GM19043 (cell line): Measurements from ENCODE around the gene KLF12.
A peak's percentile ranks its signal among the peaks of the same experiment; 100 is the strongest.

Experiments
- ATAC-seq: cut with Tn5 transposase; IDR thresholded peaks from one replicate; pipeline ENCODE4 v1.9.1; 2021; ENCODE audit warnings: low read depth; ENCODE audit not compliant: unreplicated experiment

KLF12 gene

GRCh38 chr13:74134221-74134776 is at the start of gene KLF12:
Gene KLF12, minus strand, starts transcription at chr13:74134404.
- ATAC-seq, result peak; percentile 55

- no peak for ATAC-seq
Observed at GRCh38 chr13:74182491-74182890, 48.3 kb upstream of the KLF12 start.

DNA sequence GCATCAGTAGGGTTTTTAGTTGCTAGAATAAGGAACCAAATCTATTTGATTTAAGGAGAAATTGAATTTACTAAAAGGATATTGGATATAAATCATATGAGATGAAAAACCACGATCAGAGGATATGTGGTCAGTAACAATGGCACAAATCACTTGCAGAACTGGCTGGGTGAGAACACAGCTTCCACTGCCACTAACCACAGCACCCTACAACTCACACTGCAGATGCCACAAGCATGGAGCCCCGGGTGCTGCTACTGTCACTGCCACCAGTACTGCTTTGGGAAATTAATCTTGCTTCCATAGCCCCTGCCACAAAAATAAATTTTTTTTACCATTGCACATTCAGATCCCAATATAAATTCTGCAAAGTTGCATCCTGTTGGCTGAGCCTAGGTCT is 40.6 kb upstream of the KLF12 start:
- ATAC-seq, result no peak

GRCh38 chr13:74173822-74174221 is 39.6 kb upstream of the KLF12 start:
- ATAC-seq, result no peak

DNA sequence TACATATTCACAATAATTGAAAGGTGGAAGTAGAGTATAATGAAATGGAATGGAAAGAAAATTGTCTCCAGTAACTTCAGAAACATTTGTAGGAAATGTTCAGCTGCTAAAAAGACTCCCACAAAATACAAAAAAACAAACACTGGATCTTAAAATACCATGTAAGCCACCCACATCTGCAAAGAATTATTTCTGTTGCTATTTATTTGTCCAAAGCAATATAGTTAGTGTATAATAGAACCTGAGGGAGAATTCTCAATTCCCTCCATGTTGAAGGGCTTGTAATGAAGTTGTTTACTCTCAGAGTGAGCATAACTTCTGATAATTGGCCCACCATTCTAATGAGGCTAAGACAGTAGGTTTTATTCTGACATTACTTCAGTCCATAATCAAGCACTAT is 37.4 kb upstream of the KLF12 start:
- ATAC-seq, result no peak

GRCh38 chr13:74169676-74170075 is 35.5 kb upstream of the KLF12 start:
- no peak for ATAC-seq

DNA sequence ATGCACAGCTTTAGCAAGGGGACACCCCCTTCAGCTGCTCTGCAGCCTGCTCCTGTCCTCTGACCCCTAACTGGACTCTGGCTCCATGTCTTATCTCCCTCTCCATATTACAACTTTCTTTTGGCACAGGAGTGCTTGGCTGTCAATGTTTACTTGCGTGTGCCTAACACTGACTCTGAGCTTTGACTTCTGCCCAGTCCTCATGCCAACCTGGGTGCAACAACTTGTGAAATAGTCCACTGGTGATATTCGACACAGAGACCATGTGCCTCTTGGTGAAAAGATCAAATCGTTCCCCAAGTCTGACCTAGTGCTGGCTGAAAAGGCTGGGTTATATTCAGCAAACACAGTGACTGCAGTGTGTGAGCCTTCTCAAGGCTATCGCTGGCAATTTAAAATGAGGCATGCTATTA is 34.1 kb upstream of the KLF12 start:
- no peak for ATAC-seq

DNA sequence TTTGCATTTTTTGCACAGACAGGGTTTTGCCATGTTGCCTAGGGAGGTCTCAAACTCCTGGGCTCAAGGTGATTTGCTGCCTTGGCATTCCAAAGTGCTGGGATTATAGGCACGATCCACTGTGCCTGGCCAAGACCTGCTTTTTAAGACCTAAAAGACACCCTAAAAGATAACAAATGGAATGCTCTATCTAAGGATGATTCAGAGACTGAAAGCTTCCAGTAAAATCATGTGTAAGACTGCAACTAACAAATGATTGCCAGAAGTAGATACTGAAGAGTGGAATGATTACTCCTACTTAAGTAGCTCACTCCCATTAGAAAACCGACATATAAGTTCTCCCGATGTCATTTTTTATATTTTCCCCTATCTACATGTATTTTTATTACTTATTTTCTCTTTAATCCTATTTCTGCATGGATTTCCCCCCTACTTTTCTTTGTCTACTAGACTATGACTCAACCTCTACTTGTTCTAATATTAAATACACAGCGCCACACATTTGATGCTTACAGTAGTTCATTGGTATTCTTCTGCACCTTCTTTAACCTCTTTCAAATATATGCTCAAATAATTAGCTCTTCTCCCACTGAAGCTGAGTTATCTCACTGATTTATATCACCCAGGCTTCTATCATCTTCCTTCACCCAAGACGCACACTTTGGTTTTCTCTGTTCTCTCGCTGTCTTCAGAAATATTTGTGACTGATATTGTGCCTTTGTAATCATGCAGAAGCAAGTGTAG is 32.2 kb upstream of the KLF12 start:
- no peak for ATAC-seq

- no peak for ATAC-seq
Observed at GRCh38 chr13:74162782-74163181, 28.6 kb upstream of the KLF12 start.

DNA sequence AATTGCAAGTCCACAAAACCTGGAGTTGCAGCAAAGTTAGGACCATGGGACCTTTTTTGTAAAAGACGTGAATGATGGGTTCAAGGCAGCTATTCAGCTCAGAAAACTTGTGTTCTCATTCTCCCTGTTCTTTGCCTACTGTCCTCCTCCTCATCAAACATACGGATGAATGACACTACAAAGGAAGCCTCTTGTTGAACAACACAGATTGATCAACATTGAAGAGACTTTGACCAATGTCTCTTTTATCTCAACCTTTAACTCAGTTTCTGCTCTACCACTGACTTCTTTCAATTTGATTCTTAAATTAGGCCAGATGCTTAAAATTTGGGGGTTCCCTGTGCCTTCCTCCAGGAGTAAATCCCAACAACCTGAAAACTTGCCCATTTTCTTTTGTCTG is 27.9 kb upstream of the KLF12 start:
- ATAC-seq, result no peak

DNA sequence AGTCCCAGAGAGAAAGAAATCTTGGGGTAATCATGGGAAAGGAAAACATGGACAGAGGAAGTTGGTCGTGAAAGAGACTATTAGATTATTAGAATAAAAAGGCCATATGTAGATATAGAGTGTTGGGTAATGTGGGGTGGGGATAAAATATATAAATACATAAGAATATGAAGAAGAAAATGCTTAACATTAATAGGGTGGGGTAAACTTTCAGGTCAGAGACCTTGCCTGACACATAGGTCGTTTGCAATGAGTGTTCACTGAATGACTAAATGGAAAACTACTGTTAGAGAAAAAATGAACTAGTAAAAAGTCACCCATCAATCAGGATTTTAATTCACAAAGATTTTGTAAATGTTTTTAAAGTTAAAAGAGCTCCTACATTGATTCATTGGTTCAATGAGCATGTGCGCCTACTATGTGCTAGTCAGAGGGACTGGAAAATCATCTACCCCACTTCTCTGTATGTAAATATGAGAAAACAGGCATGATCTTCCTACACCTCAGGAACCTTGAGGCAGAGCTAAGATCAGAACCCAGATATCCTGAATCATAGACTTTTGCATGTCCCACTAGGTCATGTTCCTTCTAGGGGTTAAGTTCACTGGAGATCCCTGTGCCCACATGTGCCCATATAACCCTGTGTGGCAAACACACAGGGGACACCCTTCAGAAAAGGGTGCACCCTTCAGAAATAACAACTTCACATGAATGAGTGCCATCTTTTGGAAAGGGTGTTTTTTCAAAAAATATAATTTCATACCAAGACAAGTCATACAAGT is 24.6 kb upstream of the KLF12 start:
- no peak for ATAC-seq

GRCh38 chr13:74158028-74158427 is 23.8 kb upstream of the KLF12 start:
- no peak for ATAC-seq

GRCh38 chr13:74154981-74155380 is 20.8 kb upstream of the KLF12 start:
- no peak for ATAC-seq

DNA sequence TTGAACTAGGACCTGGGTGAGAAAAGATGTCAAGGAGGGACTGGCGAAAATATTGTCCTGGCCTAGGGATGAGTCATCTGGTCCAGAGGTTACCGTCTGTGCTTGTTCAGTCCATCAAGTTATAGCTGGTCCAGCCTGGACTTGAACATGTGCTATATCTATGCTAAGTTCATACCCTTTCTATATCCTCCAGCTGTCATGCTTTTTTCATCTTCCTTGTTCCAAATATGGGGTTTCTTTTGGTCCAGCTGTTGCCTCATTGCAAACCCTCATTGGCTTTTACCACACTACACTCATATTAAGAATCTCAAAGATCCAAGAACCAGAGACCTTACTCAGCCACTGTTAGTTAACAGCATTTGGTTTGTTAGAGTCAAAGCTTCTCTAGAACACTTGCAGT is 19.1 kb upstream of the KLF12 start:
- ATAC-seq, result no peak

DNA sequence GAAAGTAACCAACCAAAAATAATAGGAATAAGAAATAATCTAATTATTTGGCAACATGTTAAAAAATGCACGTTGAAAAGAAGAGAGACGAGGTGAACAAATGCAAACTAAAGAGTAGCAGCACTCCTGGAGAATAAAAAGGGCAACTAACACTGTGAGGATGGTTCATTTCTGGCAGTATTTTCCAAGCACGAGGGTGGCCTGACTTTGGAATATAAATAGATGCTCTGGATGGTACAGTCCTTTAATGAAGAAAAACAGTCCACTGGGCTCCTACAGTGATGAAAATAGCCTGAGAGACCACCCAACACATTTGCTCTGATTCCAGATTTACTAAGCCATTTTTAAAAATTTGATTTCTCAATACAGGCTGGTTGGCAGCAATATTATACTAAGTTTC is 17.7 kb upstream of the KLF12 start:
- no peak for ATAC-seq

GRCh38 chr13:74148352-74148751 is 14.1 kb upstream of the KLF12 start:
- no peak for ATAC-seq

DNA sequence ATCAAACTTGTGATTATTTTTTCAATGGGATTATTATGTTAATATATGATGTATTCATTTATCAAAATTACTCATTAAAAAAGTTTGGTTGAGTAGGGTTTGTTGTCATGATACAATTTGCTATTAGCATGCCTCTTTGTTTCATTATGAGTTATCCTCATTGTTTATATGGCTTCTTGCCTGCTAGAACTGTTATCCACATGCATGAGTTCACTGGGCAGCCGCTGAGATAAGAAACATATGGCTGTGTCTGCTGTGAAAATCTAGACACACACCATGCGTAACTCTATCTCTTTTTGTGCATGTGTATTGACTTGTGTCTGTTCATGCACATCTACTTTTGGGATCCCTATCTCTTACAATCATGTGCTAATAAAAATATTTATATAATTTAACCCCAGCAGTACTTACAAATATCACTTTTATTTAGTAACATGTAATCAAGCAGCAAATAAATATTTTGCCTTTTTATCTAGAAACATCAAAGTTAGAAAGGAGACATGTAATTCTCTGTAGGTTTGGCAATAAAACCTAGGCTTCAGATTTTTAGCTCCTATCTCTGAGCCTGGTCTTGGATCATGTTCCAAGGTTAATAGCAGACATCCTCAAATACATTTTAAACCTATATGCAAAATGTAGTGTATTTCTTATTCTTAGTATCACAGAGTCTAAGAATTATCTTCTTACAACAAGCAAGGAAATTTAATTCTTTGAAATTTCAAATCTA is 11.2 kb upstream of the KLF12 start:
- no peak for ATAC-seq

DNA sequence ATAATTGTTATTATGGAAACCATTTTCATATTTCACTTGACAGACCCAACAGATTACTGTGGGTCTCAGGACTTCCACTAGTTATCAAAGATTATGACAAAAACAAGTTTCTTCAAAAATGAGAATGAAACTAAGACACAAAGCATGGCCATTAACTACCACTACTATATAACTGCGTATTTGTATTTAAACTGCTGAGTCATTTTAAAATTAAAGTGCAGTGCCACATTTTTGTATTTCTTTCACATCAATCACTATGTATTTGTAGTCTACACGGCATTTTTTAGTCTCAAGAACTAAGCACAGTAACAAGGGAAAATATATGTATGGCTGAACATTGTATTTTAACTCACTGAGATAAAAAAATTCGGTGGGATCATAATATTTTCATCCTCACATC is 10.1 kb upstream of the KLF12 start:
- ATAC-seq, result no peak

- no peak for ATAC-seq
Observed at GRCh38 chr13:74142257-74142656, 8.1 kb upstream of the KLF12 start.

DNA sequence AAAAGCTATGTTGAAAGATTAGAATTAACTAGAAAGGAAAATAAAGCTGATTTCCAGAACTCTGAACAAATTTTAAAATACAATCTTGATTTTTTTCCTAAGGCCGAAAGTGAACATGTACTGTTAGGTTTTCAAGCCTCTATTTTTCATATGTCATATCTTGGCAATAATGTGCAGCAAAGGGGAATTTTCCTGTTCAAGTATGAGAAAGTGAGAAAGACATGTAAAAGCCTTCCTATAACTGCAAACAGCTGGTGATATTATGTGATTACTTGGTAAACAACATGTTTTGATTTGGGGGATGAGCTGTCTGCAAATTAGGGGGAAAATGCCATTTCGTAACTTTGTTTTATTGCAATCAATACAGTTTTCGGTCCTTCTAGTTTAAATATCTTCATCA is 4.0 kb upstream of the KLF12 start:
- ATAC-seq, result no peak

DNA sequence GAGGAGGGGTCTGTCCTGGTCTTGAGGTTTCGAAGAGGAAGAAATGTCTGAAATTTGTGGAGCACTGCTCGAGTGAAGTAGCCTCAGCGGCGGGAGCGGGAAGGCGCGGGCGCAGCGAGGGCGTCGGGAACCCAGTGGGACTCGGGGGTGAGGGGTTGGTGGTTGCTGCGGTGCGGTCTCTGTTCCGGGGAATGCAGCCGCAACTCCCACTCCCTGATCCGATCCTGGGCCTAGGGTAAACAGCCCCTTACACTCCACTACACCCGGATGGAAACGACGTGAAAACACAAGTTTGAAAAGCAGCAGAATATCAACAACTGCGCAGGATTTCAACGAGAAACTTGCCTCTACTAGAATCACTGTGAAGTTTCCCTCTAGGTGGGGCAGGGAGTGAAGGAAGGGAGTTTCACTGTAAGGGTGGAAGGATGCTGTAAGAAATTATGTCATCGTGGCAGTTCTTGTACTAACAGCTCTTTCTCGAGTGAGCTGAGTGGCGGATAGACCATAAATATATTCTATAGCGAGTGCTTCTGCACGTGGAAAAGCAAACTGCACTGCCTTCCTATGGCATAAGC is 2.0 kb upstream of the KLF12 start:
- ATAC-seq, result no peak
